RPMI7951 (cell line): ENCODE results near the gene FOXP2. TPM values are rescaled to one million over a fixed set of nuclear protein-coding genes. Genes with fewer than 3 reads are reported as not detected.
"Not testable (repeated sequence)": the region's sequence is repeated elsewhere in the genome, so short reads cannot be mapped to it uniquely, and the experiment has no call there.

Experiments
- DNase-seq: peaks from one replicate; pipeline ENCODE4 v3.0.0-alpha.2; 2012; ENCODE audit warnings: low read depth
- total RNA-seq: library from RNA; depleted of rRNA; stranded (reverse); fragments of >200 nt; shearing (Covaris generic); gene quantifications from 2 replicates; pipeline ENCODE4 v1.2.3, GENCODE V29; 2014

FOXP2 gene
- total RNA-seq, 1 experiment from 2014 or later, result not detected

GRCh38 chr7:114502454-114503254 lies 88.0 kb downstream of the FOXP2 start:
- no peak for DNase-seq

DNA sequence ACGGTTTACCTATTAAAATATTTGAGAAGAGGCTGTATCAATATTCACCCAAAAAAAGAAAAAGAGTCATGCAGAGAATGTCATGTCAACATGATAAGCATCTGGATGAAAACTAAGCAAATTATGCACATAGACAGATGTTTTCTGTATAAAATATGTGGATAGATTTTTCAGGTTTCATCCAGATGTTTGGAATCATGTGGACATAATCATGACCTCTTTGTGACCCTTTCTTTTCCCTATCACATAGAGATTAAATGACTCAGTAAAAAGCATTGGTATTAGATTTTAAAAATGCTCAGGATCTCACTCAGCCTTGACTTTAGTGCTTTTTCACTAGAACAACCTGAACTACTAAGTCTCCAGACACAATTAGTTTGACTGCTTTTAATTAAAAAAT lies 90.0 kb downstream of the FOXP2 start:
- no peak for DNase-seq

- DNase-seq, result no peak
These were observed 92.8 kb downstream of the FOXP2 start for GRCh38 chr7:114507381-114507780.

- DNase-seq, result no peak
These were observed 93.5 kb downstream of the FOXP2 start for GRCh38 chr7:114508086-114508485.

- not testable (repeated sequence) for DNase-seq
These were observed 96.2 kb downstream of the FOXP2 start for GRCh38 chr7:114510824-114511223.

- DNase-seq, result no peak
These were observed 104.6 kb downstream of the FOXP2 start for GRCh38 chr7:114519240-114519639.

DNA sequence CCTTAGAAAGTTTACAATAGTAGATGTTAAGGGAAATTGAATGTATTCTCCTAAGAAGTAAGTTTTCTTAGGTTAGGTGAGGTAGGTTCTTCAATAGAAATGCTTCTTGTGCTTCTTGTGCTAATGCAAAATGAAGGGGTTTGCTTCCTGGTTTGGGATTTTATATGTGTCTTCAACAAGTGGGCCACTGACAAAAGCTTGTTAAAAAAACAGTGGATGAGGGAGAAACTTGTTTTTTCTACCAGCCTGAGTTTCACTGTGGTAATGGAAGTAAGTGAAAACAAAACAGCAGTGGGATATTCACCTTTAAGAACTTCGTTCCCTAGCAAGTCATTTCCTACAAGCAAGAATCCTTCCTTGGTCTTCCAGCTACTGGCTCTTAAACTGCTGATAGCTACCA lies 107.5 kb downstream of the FOXP2 start:
- DNase-seq, result no peak

- DNase-seq, result no peak
These were observed 113.0 kb downstream of the FOXP2 start for GRCh38 chr7:114527589-114527988.

GRCh38 chr7:114530057-114530611 lies 115.5 kb downstream of the FOXP2 start:
- no peak for DNase-seq

- DNase-seq, result no peak
These were observed 116.7 kb downstream of the FOXP2 start for GRCh38 chr7:114531326-114531725.

DNA sequence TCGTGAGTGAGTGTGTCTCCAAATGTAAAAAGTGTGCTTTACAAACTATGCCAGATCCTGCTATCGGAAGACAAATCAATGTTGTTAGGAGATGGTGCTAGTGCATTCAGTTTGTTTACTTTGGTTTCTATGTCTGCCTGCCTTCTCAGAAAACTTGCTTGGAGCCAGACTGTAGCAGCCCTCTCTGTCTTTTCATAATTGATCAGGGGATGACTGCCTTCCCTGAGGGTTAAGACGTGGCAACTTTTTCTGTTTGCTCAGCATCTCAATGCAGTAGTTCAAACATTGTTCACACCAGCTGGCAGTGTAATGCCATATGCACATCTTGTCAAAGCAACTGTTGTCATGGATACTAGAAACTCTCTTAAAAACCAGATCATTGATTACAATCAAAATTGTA lies 118.5 kb downstream of the FOXP2 start:
- DNase-seq, result no peak

DNA sequence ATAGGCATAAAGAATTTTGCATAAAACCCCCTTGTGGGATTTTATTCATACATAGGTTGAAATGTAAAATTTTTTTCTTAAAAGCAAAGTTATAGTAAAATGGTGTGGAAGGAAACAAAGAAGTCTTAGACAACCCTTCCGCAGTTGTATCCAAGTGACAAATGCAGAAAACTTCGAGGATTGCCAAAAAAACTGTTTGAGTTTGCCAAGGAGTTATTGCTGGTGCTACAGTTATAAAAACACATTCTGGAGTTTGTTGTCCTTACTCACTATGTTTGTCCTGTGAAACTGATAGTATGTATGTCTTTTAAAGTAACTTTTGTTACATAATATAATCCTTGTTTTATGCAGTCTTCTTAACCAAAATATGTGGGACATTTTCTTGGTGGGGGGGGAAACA lies 120.3 kb downstream of the FOXP2 start:
- DNase-seq, result no peak

DNA sequence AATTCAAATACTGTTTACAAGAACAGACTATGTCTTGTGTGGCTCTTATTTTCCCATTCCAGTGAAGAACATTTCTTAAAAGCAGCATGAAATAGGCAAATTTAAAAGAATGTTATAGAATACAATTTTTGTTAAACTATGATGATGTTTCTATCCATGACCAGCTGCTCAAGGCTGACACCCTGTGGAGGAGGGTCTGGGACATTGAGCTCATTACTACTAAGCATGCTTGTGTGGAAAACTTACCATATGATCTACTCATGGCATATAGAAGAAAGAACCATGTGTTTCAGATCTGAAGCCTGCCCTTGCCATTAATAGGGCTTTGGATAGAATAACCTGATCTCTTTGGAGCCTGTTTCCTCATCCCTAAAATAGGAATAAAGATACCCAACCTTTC lies 125.0 kb downstream of the FOXP2 start:
- no peak for DNase-seq

- no peak for DNase-seq
These were observed 125.7 kb downstream of the FOXP2 start for GRCh38 chr7:114540291-114540690.

GRCh38 chr7:114547346-114547745 lies 132.7 kb downstream of the FOXP2 start:
- not testable (repeated sequence) for DNase-seq

DNA sequence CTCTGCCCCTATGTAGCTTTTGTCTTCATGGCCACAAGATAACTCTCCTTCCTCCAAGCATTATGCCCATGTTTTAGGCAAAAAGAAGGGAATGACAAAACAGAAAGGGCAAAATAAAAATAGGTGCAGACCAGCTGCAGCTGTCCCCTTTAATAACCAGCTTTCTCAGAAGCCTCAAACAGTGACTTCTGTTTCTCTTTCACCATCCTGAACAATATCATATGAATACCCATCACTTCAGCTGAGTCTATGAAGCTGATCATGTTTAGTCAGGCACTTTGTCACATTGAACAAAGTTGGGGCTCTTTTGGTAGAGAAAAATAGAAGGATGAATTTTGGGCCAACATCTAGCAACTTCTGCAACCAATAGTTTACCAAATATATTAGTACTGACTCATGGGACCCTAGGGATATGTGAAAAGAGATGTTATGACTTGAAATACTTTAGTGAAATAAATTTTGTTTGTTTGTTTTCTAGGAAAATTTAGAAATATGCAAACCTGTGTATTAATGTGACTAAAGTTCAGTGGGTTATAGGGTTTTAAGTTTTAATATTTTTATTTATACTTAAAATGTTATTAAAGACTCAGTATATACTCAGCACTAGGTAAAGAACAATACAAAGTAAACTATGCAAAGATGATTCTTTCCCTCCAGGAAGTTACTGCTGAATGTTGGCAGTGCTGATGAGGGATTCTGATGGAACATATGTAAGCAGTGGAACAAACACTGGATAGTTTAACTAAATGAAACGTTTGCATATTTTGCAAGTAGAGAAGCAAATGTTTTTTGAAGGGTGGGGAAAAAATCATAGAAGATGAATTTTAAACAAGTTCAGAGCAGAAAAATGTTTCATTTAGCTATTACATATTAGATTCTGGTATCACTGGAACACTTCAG lies 133.7 kb downstream of the FOXP2 start:
- DNase-seq, result no peak

DNA sequence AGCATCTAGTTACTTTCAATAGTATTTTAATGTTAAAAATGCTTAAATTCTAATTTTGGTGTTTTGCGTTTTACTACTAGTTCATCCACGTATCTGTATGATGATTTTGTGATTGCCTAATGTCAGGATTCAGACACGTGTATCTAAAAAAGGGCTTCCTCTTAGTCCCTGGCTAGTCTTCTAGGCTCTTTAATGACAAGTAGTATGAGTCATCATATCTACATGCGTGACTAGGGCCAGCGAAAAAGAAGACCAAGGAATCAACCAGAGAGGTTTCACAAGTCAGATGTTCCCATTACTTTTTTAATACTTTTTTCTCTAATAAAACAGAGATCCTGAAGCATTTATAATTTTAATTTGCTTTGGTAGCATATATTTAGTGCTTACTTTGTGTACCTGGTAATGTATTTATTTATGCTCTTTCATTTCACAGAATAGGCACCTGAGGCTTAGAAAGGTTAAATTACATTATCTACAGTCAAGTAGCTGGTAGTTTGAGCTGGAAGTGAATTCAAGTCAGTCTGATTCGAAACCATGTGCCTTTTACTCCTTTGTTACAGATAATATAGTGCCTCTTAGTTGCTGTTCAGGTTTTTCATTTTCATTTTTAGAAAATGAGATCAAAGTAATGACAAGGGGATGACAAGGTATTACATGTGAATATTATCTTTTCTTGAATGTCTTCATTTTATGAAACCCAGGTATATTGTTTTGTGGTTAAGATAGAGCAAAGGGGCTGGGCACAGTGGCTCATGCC lies 140.3 kb downstream of the FOXP2 start:
- peak; percentile 31 for DNase-seq

DNA sequence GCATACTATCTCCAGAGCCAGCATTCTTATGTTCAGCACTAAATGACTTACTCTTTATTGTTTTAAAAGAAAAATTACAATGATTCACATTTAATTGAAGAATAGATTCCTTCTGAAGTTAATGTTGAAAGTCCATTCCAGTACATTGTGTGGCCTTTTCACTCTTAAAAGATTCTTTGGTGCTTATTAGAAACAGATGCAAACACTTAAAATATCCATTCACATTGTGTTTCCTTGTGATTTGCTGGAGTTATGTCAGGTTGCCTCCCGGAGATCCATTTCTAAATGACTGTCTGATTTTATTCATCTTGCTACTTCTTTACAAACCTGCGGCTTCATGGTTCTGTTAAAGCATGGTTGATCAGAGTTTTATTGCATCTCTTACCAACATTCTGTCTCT lies 152.8 kb downstream of the FOXP2 start:
- DNase-seq, result no peak

- DNase-seq, result no peak
These were observed 154.6 kb downstream of the FOXP2 start for GRCh38 chr7:114569220-114569619.

DNA sequence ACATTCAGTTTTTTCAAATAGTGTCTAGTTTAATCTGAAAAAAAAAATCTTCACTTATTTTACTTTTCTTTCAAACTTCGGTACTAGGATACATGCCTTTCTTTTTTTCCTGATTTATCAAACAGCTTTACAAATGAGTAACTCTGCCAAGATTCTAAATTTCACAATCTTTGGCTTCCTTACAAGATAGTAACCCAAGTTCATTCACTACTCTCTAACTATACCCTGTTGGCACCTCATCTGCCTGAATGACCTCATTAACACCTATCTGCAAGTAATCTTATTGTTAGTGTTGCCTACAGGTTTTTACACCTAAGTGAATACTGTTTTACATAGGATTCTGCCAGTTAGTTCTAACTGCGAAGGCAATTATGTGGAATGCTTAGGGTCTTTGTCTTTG lies 159.8 kb downstream of the FOXP2 start:
- no peak for DNase-seq

- DNase-seq, result no peak
These were observed 160.5 kb downstream of the FOXP2 start for GRCh38 chr7:114575098-114575497.

GRCh38 chr7:114580963-114581362 lies 166.3 kb downstream of the FOXP2 start:
- DNase-seq, result not testable (repeated sequence)
